HG02798 (cell line): Measurements from ENCODE around the gene SORCS2.

Source experiments
- ATAC-seq: cut with Tn5 transposase; IDR thresholded peaks from one replicate; pipeline ENCODE4 v1.9.1; 2021; ENCODE audit warnings: mild to moderate bottlenecking; ENCODE audit not compliant: unreplicated experiment, poor library complexity

The SORCS2 gene

DNA sequence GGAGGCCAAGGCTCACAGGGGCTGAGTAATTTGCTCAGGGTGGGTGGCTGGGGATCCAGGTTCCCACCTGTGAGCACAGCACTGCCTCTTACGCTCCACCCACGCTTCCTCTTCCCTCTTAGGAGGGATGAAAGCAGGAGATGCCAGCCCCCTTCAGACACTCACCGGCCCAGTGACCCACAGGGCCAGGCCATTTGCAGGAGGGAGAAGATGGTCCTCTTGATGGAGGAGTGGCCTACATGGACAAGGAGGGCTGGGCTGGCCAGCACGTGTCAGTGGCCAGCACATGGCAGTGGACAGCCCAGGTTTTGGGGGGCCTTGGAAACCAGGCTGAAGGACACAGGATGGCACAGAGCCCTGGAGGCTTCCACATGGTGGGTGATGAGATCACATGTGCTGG is 350.4 kb downstream of the SORCS2 start:
- ATAC-seq = no peak

DNA sequence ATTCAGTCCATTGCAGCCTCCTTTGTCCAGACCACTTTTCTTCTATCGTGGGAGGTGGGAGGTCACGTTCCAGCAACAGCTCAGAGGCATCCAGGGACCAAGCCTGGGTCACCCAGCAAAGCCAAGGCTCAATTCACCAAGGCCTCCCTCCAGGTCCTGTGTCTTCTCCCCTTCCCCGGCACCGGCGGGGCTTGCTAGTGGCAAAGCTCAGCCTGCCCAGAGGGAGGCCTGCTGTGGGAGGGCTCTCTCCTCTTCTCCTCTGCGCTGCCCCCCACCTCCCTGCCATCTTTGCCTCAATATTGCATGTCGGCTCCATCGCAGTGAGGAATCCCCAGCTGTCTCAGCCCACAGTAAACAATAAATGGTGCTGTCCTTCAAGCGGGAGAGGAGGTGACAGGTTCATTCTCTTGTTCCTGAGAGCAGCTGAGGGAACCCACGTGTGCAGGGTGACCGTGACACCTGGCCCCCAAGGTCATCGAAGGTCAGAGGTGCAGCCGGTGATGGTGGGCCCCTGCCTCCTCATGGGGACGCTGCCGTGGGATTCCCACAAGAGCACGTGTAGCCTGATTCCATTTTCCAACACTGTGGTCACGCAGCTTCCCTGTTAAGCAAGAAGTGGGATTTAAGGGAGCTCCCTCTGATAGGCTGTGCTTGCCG is 353.9 kb downstream of the SORCS2 start:
- ATAC-seq = no peak

DNA sequence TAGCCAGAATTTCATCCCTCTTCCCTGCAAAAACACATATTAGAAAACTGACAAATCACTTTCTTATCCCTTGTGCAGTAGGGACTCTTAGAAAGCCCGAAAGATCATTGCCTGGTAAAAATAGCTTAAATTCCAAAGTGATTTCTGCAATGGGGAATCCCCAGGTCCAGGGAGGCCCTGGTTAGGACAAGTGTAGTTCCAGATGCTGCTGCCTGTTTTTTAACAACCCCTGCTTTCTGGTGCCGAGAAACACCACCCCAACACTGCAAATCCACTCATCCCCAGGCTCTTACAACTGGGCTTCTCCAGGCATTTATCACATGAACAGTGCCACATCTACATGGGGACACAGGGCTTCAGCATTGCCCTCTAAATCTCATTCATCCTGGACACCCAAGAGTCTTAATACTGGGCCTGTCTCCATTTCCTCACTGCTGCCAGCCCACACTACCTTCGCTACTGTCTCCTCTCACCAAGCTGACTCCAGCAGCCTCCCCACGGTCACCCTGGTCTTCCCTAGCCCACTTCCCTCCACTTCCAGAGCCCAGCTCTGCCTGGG is 354.6 kb downstream of the SORCS2 start:
- ATAC-seq = no peak

DNA sequence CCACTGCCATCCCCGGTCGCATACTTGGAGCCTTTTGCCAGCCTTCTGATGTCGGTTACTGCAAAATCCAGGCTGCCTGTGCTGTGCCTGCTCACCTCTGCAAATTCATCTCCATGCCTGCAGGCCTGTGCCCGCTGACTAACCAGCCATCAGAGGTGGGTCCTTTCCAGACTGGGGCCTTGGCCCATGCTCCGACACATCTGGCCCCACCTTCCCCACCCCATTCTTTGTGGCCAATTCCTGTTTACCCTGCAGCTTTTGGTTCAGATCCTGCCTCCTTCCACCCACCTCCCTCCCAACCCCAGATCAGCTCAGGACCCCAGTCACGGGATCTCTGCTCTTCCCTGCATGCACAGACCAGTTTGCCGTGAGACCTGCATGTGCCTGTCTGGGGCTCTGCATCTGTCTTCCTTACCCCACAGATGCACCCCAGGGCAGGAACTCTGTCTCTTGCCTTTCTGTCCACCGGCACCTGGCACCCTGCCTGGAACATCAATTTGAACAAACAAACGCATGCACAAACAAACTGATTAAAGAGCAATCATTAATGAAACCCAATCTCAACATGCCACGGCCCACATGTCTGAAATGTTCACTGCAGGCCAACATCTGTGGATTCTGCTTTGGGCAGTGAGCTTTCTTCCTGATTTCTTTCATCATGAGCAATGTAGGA is 355.2 kb downstream of the SORCS2 start:
- no peak for ATAC-seq

DNA sequence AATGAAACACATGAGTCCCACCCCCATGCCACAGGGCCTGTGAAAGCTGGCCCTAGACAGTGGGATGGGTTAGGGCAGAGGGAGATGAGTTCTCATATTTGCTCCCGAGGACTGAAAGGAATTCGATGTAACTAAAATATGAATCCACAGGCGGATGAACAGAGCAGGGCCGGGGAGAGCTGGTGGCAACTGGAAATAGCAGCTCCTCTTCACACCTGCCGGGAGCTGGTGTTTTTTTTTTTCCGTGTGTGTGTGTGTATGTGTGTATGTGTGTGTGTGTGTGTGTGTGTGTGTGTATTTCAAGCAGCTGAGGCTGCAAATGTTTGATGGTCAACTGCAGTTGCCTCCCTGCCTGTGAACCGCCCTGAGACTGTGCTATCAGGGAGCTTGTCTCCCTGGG is 357.5 kb downstream of the SORCS2 start:
- no peak for ATAC-seq

DNA sequence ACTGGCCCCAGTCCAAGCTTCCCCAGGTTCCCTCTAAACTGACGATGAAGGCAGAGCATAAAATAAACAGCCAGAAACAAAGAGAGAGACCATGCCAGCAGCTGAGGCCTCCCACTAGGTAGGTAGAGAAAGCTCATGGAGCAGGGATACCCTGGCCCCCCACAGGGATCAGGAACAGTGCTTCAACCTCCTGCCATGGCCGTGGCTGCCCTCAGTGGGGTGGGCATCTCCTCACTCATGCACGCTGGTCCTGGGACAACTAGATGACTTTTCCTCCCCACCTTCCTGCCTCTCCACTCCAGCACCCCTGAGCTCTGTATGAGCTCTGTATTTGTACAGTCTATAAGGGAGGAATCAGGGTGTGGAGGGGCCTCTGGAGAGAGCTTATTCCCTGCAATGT is 360.1 kb downstream of the SORCS2 start:
- ATAC-seq = no peak

DNA sequence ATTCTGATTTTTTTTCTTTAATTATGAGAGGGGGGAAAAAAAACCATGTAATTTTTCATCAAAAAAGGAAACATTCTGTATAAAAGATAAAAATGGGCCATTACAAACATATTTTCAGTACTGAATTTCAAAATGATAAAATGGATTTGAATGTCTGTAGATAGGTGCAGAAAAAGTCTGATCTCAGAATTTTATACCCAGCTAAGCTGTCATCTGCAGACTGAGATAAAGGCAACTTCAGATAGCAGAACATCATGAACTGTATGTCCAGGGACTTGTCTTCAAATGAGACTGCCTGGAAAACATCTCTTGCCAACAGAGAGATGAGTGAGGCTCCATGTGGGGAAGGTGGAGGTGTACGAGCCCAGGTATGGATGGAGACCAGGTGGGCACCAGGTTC is 360.9 kb downstream of the SORCS2 start:
- ATAC-seq = no peak

DNA sequence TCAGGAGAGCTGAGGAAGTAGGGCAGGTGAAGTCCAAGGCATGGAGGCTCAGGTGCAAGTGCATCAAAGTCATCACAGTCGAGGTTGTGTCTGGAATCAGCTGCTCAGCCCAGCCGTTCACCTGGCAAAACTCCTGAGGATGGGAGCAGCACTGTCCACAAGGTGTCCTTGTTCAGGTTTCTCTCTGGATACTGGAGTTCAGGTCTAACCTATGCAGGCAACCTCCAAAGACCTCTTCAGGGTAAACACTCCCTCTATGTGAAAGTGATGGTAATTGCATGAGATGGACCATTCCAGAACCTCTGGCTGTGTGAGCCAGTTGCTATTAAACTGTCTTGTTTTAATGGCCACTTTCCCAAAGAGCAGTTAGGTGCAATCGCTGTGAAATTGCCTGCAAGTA is 362.6 kb downstream of the SORCS2 start:
- no peak for ATAC-seq

DNA sequence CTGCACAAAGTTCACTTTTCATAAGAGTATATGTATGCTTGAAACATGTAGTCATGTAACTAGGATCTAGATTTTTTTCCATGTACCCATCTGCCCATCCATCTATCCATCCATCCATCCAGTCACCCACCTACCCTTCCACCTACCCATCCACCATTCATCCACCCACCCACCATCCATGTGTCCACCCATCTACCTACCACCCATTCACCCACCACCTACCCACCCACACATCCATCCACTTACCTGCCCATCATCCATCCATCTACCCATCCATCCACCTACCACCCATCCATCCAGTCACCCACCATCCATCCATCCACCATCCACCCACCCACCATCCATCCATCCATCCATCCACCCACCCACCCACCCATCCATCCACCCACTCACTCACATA is 364.2 kb downstream of the SORCS2 start:
- ATAC-seq = no peak

DNA sequence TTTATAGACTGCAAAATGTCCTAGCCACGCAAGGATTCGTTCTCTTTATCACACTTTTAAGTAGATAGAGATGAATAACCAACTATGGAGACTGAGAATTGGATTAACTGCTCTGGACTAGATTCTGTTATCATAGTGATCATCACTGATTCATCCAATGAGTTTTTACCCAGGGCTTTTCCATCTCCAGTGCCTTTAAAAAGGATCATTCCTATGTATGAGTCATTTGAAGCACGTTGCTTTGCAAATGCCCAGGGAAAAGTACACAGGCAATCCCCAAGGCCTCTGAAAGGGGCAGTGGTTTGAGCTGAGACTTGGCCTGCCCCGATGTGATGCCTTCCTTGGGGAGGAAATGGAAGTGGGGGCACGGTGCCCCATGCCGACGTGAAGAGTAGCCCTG is 365.1 kb downstream of the SORCS2 start:
- no peak for ATAC-seq

DNA sequence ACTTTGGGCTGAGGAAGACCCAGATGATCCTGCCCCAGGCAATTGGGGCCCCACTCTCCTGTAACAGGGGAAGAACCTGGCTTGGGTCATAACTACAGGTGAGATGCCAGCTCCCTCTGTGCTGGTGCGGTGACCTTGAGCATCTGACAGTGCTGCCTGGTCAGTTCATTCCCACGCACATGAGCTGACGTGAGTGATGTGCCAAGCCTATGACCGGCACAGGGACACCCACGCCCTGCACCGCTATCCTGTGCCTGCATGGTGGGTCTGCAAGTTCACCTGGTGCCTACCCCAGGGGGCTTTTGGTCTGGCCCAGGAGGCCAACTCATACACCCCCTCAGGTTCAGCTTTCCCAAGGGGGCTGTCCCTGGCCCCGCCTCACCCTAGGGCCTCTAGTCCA is 366.1 kb downstream of the SORCS2 start:
- no peak for ATAC-seq

DNA sequence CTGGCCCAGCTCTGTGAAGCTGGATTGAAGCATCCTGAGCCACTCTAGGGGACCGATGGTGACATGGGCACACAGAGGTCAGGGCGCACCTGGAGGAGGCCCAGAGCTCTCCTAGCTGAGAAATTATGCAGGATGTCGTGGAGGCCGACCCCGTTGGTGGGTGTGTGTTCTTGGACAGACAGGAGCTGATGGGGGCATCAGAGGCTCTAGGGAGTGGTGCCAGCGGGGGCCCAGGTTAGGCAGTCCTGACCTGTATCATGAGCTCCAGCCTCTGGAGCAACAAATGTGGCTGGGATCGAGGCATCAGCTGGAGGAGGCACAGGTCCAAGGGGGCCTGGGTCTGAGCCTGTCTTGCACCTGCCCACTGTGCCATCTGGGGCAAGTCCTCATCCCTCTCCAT is 367.0 kb downstream of the SORCS2 start:
- no peak for ATAC-seq

DNA sequence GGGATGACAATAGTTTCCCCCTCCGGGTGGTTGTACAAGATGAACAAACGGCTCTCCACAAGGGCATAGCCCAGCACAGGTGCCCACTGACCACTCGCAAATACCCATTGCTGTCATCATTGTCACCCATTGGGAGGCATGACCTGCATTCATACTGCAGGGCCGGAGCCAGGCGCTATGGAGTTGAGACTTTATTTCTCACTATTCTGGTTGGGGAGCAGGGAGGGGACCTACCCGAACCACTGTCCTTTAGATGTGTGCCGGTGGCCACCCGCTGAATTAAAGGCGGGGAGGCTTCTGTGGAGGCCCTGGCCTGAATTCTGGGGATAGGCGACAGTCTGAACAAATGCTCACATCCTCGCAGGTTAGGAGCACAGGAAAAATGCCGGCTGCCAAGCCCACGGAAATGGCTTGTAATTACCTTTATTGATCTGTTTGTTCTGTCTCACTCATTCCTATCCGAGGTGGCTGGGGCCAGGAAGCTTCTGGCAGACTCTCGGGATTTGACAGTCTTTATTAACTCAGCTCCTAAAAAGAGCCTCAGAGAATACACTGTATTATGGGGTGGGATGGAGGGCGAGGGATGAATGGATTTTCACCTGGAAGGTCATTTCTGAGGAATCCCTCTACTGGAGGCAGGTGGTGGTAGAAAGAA is 367.5 kb downstream of the SORCS2 start:
- ATAC-seq = no peak

DNA sequence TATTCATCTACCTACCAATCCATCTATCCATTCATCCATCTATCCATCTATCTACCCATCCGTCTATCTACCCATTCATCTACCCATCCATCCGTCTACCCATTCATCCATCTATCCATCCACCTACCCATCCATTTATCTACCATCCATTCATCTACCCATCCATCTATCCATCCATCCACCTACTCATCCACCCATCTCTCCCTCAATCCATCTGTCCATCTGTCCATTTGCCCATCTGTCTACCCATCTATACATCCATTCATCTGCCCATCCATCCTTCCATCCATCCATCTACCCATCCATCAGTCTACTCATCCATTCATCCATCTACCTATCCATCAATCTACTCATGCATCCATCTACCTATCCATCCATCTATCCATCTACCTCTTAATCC is 369.2 kb downstream of the SORCS2 start:
- ATAC-seq = no peak

DNA sequence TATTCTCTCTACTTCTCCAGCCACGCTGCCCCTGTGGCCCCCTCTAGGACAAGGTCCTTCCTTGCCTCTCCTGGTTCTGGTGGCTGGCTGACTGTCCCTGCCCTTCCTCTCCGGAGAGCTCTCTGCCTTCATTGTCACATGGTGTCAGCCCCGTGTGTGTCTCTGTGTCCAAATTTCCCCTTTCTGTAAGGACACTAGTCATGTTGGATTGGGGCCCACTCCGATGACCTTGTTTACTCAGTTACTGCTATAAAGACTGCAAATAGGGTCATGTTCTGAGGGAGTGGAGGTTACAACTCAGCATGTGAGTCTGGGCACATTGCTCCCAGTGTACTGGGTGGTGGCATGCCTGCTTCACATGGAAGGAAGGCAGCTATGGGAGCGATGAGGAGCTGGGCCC is 371.9 kb downstream of the SORCS2 start:
- no peak for ATAC-seq

DNA sequence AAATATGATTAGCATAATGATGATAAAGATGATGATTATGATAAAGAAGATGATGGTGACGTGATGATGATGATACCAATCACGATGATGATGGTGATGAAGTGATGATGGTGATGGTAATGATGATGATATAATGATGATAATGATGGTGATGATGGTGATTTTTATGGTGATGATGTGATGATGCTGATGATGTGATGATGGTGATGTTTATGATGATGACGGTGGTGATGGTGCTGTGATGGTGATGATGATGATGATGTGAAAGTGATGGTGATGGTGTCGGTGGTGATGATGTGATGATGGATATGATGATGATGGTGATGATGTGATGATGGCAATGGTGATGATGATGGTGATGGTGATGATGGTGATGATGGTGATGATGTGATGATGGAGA is 373.1 kb downstream of the SORCS2 start:
- ATAC-seq = no peak

DNA sequence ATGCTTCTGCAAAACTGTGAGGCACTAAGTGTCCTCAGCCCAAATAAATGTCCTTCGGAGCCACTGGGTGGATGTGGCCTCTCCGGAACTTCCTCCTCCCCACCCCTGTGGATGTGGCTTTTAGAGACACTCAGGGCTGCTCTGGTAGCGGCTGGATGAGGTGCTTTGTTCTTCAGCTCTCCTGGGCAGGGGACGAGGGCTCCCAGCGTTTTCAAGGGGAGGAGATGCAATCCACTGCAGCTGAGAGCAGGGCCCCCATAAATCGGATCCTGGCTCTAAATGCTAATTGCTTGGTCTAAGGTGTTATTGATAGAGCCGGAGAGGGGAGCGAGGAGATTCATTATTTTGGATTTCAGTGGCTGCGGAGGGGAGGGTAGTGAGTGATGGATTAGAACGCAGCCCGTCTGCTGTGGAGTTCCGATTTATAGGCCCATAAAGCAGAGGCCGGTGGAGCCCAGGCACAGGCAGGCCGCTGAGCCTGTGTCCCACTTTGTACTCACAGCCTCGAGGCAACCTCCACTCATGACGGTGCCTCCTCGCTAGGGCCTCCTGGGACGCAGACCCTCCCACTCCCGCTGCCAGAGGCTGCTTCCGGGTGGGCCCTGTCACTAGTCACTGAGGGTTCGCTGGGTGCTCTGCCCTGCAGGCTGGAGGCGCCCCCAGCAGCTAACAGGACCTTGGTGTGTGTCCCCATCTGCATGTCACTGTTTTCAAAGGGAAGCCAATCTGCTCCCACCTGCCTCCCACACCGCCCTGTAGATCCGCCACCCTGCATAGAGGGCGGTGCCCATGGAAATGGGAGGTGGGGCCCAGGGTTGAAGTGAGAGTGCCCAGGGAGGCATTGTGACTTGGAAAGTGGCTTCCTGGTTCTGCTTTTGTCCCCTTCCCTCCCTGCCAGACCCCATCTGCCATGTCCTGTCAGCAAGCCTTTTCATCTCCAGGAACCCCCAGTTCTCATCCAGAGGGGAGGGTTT is 377.8 kb downstream of the SORCS2 start:
- ATAC-seq = no peak

DNA sequence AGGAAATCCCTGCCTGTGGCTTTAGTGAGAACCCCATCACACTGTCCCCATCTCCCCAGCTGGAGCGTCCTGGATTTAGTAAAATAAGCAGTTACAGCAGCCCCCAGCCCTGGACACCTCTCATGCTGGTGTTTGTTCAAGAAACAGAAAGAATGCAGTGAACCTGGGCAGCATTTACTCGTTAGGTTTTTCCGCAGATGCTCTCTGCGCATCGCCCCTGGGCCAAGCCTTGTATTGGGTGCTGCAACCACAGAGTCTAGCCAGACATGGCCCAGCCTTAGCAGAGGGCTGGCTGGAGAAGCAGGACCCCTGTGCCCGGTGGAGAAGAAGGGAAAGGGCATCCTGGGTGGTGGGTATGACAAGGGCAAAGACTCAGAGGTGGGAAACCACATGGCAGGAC is 378.7 kb downstream of the SORCS2 start:
- no peak for ATAC-seq

DNA sequence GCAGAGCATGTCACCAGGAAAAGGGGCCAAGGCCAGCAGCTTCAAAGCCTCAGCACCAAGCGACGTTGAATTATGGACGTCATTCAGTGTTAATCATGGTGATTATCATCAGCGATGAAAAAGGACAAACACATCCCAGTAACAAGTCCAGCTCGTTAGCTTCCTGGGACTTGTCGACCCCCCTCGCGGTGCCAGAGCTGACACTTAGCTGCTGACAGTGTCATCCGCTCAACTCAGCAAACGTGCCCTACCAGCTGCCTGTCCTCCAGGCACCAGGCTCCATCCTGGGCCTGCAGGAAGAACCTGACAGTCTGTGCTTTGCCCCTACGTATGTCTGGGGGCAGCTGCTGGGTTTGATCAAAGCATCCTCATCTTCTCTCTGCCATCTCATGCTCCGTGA is 379.4 kb downstream of the SORCS2 start:
- no peak for ATAC-seq

DNA sequence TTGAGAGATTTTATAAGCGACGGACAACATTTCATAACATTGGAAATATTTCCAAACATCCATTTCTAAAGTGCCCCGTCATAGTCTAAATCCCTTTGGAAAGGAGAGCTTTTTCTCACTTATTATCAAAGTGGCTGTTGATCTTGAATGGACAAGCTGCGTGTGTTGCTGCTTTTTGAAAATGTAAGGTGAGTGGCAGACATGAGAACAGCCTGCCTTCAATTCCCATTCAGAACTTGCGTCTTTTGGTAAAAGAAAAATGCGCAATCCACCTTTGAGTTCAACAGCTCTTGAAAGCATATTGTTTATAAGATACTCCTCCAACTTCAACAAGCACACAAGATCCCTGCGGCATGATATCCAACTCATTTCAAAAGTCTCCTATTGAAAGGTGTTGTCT is 380.6 kb downstream of the SORCS2 start:
- ATAC-seq = no peak
